HEK293T (cell line): ENCODE data around the gene TBATA.

ENCODE experiments used
- BHLHE40 ChIP-seq: fragments of 450-650 bp; IDR thresholded peaks from 2 replicates; pipeline ENCODE4 v1.6.1; 2016; ENCODE audit warnings: mild to moderate bottlenecking, moderate library complexity, borderline replicate concordance
- ELF4 ChIP-seq: fragments of 450-650 bp; IDR thresholded peaks from 2 replicates; pipeline ENCODE4 v1.6.1; 2017; ENCODE audit warnings: antibody characterized with exemption
- FOXM1 ChIP-seq: fragments of 450-650 bp; IDR thresholded peaks from 2 replicates; pipeline ENCODE4 v1.6.1; 2017; ENCODE audit warnings: mild to moderate bottlenecking, borderline replicate concordance
- L3MBTL2 ChIP-seq: fragments of 450-650 bp; conservative IDR thresholded peaks from 2 replicates; pipeline ENCODE4 v1.6.1; 2016; ENCODE audit warnings: mild to moderate bottlenecking
- SP1 ChIP-seq: fragments of 450-650 bp; IDR thresholded peaks from 2 replicates; pipeline ENCODE4 v1.6.1; 2017

DNA sequence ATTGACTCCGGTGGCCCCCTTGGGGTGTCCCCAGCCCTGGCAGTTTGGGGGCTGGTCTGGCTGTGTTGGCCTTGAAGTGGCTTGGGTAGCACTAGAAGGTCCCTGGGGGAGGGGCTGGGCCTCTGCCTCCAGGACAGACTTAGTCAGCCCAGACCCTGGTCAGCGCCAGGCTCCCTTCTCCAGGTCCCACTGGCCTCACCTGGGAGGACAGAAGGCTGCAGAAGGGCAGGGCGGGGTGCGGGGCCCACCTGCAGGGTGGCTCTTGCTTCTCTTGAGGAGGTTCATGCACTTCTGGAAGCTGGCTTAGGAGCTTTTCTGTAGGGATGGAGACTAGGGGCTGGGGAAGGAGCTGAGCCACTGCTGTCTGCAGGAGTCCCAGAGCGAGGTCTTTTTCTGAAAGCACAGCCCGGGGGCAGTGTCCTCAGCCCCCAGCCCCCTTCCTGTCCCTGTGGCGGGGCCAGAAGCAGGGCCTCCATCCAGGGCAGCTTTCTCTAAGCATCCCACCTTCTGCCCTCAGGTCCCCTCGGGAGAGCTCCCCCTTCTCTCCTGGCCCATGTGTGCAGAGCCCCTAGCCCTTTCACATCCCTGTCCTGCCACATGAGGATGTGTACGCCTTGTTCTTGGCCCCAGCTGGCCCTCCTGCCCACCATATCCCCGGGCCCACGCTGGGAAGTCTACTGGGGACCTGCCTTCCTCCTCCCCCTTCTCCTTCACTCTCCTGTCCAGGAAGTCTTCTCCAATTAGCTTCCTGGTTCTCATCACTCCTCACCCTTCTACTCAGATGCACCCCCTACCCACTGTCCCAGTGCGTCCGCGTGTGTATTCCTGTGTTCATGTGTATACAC, 11.0 kb downstream of the TBATA start:
- TF ChIP-seq L3MBTL2 = no peak
- TF ChIP-seq FOXM1 = no peak
- no peak for TF ChIP-seq SP1
- TF ChIP-seq BHLHE40 = no peak
- no peak for TF ChIP-seq ELF4
